GM19395 (cell line): ENCODE measurements around the gene C1QTNF12.

Experiments used
- ATAC-seq: cut with Tn5 transposase; IDR thresholded peaks from one replicate; pipeline ENCODE4 v1.9.1; 2021; ENCODE audit warnings: mild to moderate bottlenecking, moderate library complexity; ENCODE audit not compliant: unreplicated experiment

Gene C1QTNF12

GRCh38 chr1:1282998-1283397, 36.5 kb upstream of the C1QTNF12 start:
- ATAC-seq, result no peak

- no peak for ATAC-seq
Measured at GRCh38 chr1:1281533-1282321, 35.2 kb upstream of the C1QTNF12 start.

- ATAC-seq, result no peak
Measured at GRCh38 chr1:1280782-1281481, 34.4 kb upstream of the C1QTNF12 start.

- ATAC-seq, result no peak
Measured at GRCh38 chr1:1279028-1279427, 32.5 kb upstream of the C1QTNF12 start.

- no peak for ATAC-seq
Measured at GRCh38 chr1:1278620-1279019, 32.1 kb upstream of the C1QTNF12 start.

- ATAC-seq, result no peak
Measured at GRCh38 chr1:1275836-1276235, 29.3 kb upstream of the C1QTNF12 start.

- no peak for ATAC-seq
Measured at GRCh38 chr1:1274931-1275431, 28.5 kb upstream of the C1QTNF12 start.

- ATAC-seq, result peak; percentile 31
Measured at GRCh38 chr1:1274299-1274930, 27.9 kb upstream of the C1QTNF12 start.

- ATAC-seq, result peak; percentile 68
Measured at GRCh38 chr1:1273512-1274298, 27.2 kb upstream of the C1QTNF12 start, which contains the start of gene UBE2J2. Gene UBE2J2 (minus strand): TSS chr1:1273854. CDS start chr1:1267992, 5,862 bp downstream.

GRCh38 chr1:1273209-1273511, 26.6 kb upstream of the C1QTNF12 start:
- peak; percentile 19 for ATAC-seq

- ATAC-seq, result peak; percentile 19
Measured at GRCh38 chr1:1272341-1273208, 26.1 kb upstream of the C1QTNF12 start.

- ATAC-seq, result no peak
Measured at GRCh38 chr1:1270813-1271212, 24.3 kb upstream of the C1QTNF12 start.

- no peak for ATAC-seq
Measured at GRCh38 chr1:1268284-1268682, 21.8 kb upstream of the C1QTNF12 start.

GRCh38 chr1:1267488-1268283, 21.2 kb upstream of the C1QTNF12 start:
- ATAC-seq, result no peak

- no peak for ATAC-seq
Measured at GRCh38 chr1:1264868-1265272, 18.3 kb upstream of the C1QTNF12 start.

- no peak for ATAC-seq
Measured at GRCh38 chr1:1264026-1264425, 17.5 kb upstream of the C1QTNF12 start.

- no peak for ATAC-seq
Measured at GRCh38 chr1:1262758-1263157, 16.2 kb upstream of the C1QTNF12 start.

- ATAC-seq, result no peak
Measured at GRCh38 chr1:1262071-1262470, 15.5 kb upstream of the C1QTNF12 start.
